T-cell (primary cell): ENCODE results near the gene STAU1. TPM values are rescaled to one million over a fixed set of nuclear protein-coding genes. Genes with fewer than 3 reads are reported as not detected.
A peak's percentile ranks its signal among the peaks of the same experiment; 100 is the strongest.

Experiments
- ATAC-seq, 4 experiments: fragments of 200-7000 bp in 3 of 4; fragments of 150-1000 bp in 1 of 4; cut with Tn5 transposase; replicated peaks in 1 of 4; 1 replicate in 3 of 4; 2 replicates in 1 of 4; pipeline ENCODE4 v1.10.0; 2021; ENCODE audit warnings: moderate library complexity in 3 of 4, mild to moderate bottlenecking in 2 of 4, moderate number of reproducible peaks in 1 of 4
- CTCF ChIA-PET, 2 donors: fragments of 300-600 bp; sonication (Branson Sonifier 250); formaldehyde crosslinking; loops; one replicate each; lab custom pipeline; 2022; ENCODE audit warnings: antibody characterized with exemption in 2 of 2; lab: Charles Lee
- POLR2A ChIA-PET, 2 donors: fragments of 300-600 bp; sonication (Branson Sonifier 250); formaldehyde crosslinking; loops; one replicate each; lab custom pipeline; 2022; ENCODE audit warnings: antibody characterized with exemption in 2 of 2; lab: Charles Lee
- DNase-seq, 35 experiments: peaks; one replicate each; pipeline versions ENCODE4 v3.0.0 to v3.0.0-alpha.2; 2013 to 2023
- H3K27ac ChIP-seq: one replicate; pipeline ENCODE4 v1.5.1; 2013; ENCODE audit warnings: low read length
- H3K27me3 ChIP-seq, 2 experiments: replicated peaks in 1 of 2; 1 replicate in 1 of 2; 2 replicates in 1 of 2; pipeline versions ENCODE4 v1.6.1 to v1.7.0; 2013; ENCODE audit warnings: low read length in 1 of 2, mixed read lengths in 1 of 2; ENCODE audit not compliant: control insufficient read depth in 2 of 2, insufficient read depth in 2 of 2; ENCODE audit errors: extremely low read depth in 1 of 2
- H3K36me3 ChIP-seq, 2 donors: 1 replicate in 1 of 2; 2 replicates in 1 of 2; pipeline versions ENCODE4 v1.6.1 to v1.7.0; 2013; ENCODE audit warnings: low read length in 1 of 2; ENCODE audit not compliant: control insufficient read depth in 2 of 2, insufficient read depth in 1 of 2; ENCODE audit errors: extremely low read depth in 1 of 2
- H3K4me1 ChIP-seq, 2 experiments: 1 replicate in 1 of 2; 2 replicates in 1 of 2; pipeline versions ENCODE4 v1.6.1 to v1.7.0; 2013; ENCODE audit warnings: low read length in 2 of 2, mixed read lengths in 1 of 2; ENCODE audit not compliant: insufficient read depth in 2 of 2, control insufficient read depth in 1 of 2; ENCODE audit errors: extremely low read depth in 1 of 2
- H3K4me3 ChIP-seq, 2 donors: 1 replicate in 1 of 2; 2 replicates in 1 of 2; pipeline versions ENCODE4 v1.5.1 to v1.7.0; 2013; ENCODE audit warnings: mild to moderate bottlenecking in 2 of 2, low read length in 1 of 2, moderate library complexity in 1 of 2; ENCODE audit not compliant: control insufficient read depth in 1 of 2; ENCODE audit errors: extremely low read depth in 1 of 2
- H3K9me3 ChIP-seq: 2 replicates; pipeline ENCODE4 v1.7.0; 2013
- H3K27ac Mint-ChIP-seq, 2 donors: one replicate each; pipeline ENCODE4 v1.8.0; 2020 to 2021; ENCODE audit warnings: mild to moderate bottlenecking in 2 of 2, mixed read lengths in 2 of 2
- H3K27me3 Mint-ChIP-seq, 2 donors: one replicate each; pipeline ENCODE4 v1.8.0; 2021 to 2022; ENCODE audit warnings: mixed read lengths in 2 of 2
- H3K36me3 Mint-ChIP-seq: one replicate; pipeline ENCODE4 v1.8.0; 2021; ENCODE audit warnings: mixed read lengths
- H3K4me1 Mint-ChIP-seq, 3 donors: one replicate each; pipeline ENCODE4 v1.8.0; 2020 to 2022; ENCODE audit warnings: mixed read lengths in 3 of 3, mild to moderate bottlenecking in 1 of 3
- H3K4me3 Mint-ChIP-seq, 3 donors: one replicate each; pipeline ENCODE4 v1.8.0; 2020 to 2022; ENCODE audit warnings: mild to moderate bottlenecking in 3 of 3, mixed read lengths in 3 of 3, moderate library complexity in 3 of 3
- H3K9me3 Mint-ChIP-seq, 3 donors: one replicate each; pipeline ENCODE4 v1.8.0; 2020 to 2022; ENCODE audit warnings: mixed read lengths in 3 of 3
- WGBS: methylation state at CpG from one replicate; pipeline ENCODE4 v1.1.5; 2013; ENCODE audit warnings: missing lambda C conversion rate; ENCODE audit not compliant: insufficient coverage; 5-methylcytosine and 5-hydroxymethylcytosine counted together
- total RNA-seq, 35 experiments: library from RNA in 6 of 35; stranded (reverse) in 6 of 35; fragments of 120-200 nt in 1 of 35; gene quantifications; one replicate each; pipeline versions ENCODE4 v1.2.1 to v1.2.4 and lab custom pipeline; 2013 to 2026

Gene STAU1
- total RNA-seq, 5 donors from 2014 or later (not counting 1 experiment from before 2014, with no cell fraction given): 39.3 to 52.8 (median 43.6) TPM

DNA sequence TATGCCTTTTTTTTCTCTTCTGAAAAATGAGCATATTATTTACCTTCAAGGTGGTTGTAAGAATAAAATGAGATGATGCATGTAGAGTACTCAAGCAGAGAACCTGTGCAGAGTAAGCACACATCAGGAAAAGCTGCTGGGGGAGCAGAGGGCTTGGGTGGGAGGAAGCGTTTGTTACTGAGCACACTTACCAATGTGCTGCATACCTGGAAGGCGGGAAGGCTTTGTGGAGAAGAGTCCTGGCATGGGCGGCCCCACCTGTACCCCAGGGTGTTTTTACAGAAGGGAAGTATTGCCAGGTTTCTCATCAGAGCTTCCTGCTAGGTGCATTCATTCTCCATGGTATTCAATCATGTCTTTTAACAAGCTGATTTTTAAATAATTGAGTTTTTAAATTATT, 89.1 kb downstream of the STAU1 start:
- no peak overlapping the region for H3K4me3 Mint-ChIP-seq
- H3K27ac ChIP-seq: no peak overlapping the region
- peaks cover 17 to 61% of the 10 kb centered on the region in 2 donors for H3K36me3 ChIP-seq
- ATAC-seq (no peak), DNase-seq (no peak)
- ChIA-PET POLR2A (interaction anchor here in 1 of 2 donors (0.6 kb wide), 1 partner anchor 9 kb away, joined by 5 read pairs; no protein-coding TSS in a partner anchor), CTCF (interaction anchor here in 1 of 2 donors (0.6 kb wide), 1 partner anchor 98 kb away, joined by 3 read pairs; no protein-coding TSS in a partner anchor)
- WGBS: 100% methylated on average over 2 of the region's 3 CpGs
- H3K27me3 Mint-ChIP-seq: no peaks in the 10 kb centered on the region
- H3K4me1 ChIP-seq: no peaks in the 10 kb centered on the region
- H3K36me3 Mint-ChIP-seq: peaks cover 63% of the 10 kb centered on the region
- peak overlapping the region in 1 of 2 donors; percentile 39 for H3K27ac Mint-ChIP-seq
- no peaks in the 10 kb centered on the region for H3K9me3 Mint-ChIP-seq
- no peaks in the 10 kb centered on the region for H3K27me3 ChIP-seq
- no peak overlapping the region for H3K4me3 ChIP-seq
- H3K4me1 Mint-ChIP-seq: peaks cover 8 to 20% (median 12%) of the 10 kb centered on the region in 3 donors
- H3K9me3 ChIP-seq: no peaks in the 10 kb centered on the region

DNA sequence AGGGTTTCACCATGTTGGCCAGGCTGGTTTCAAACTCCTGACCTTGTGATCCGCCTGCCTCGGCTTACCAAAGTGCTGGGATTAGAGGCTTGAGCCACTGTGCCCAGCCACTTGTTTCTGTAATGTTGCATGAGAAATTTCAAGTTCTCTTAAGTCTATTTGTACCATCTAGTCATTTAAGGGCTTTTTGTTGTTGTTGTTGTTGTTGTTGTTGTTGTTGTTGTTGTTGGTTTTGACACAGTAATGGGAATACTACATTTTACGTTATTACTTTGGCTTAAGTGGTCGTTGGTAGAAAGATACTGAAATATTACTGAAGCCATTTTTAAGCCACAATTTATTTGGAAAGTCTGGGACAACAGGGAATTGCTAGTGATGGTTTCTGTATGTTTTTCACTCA, 90.0 kb downstream of the STAU1 start:
- Mint-ChIP-seq H3K4me3 (no peak overlapping the region), H3K36me3 (peaks cover 61% of the 10 kb centered on the region), H3K27ac (no peak overlapping the region), H3K9me3 (no peaks in the 10 kb centered on the region), H3K27me3 (no peaks in the 10 kb centered on the region), H3K4me1 (peaks cover 8 to 19% (median 12%) of the 10 kb centered on the region in 3 donors)
- WGBS: 100% methylated on average over 4 of the region's 4 CpGs
- no peaks in the 10 kb centered on the region for H3K9me3 ChIP-seq
- H3K4me1 ChIP-seq: no peaks in the 10 kb centered on the region
- ATAC-seq: no peak
- H3K36me3 ChIP-seq: peaks cover 16 to 62% of the 10 kb centered on the region in 2 donors
- no peak overlapping the region for H3K4me3 ChIP-seq
- CTCF ChIA-PET: interaction anchor here in 1 of 2 donors (0.7 kb wide), 1 partner anchor 16 kb away, joined by 4 read pairs; no protein-coding TSS in a partner anchor
- DNase-seq: no peak
- H3K27me3 ChIP-seq: no peaks in the 10 kb centered on the region
- H3K27ac ChIP-seq: no peak overlapping the region
- POLR2A ChIA-PET: interaction anchor here in 1 of 2 donors (0.6 kb wide), 1 partner anchor 10 kb away, joined by 7 read pairs; no protein-coding TSS in a partner anchor

DNA sequence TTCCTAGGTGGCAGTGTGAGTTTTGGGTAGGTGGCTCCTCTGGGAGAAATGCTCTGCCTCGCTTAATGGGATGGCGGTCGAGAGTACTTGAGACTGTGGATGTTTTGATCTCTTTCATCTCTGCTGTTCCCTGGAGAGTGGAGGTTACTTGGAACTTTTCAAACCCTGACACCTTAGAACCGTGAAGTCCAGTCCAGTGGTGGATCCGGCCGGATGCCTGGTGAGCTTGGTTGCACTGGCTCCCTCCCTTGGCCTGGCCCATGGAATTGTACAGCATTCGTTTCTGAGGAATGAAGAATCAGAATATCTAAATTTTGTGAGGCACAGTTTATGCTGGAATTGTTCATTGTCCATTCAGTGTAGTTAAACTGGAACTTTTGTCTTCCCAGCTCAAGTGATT, 91.0 kb downstream of the STAU1 start:
- Histone ChIP-seq H3K4me3 (no peak overlapping the region), H3K9me3 (no peaks in the 10 kb centered on the region), H3K4me1 (no peaks in the 10 kb centered on the region), H3K27me3 (no peaks in the 10 kb centered on the region), H3K27ac (no peak overlapping the region), H3K36me3 (peaks cover 9 to 60% of the 10 kb centered on the region in 2 donors)
- ChIA-PET CTCF (no interaction called here), POLR2A (interaction anchor here in 1 of 2 donors (0.6 kb wide), 1 partner anchor 97 kb away, joined by 3 read pairs; no protein-coding TSS in a partner anchor)
- WGBS: 96% methylated on average over 5 of the region's 7 CpGs
- H3K27me3 Mint-ChIP-seq: no peaks in the 10 kb centered on the region
- H3K4me3 Mint-ChIP-seq: no peak overlapping the region
- peak overlapping the region in 1 of 2 donors; percentile 39 for H3K27ac Mint-ChIP-seq
- H3K4me1 Mint-ChIP-seq: peaks cover 8 to 19% (median 12%) of the 10 kb centered on the region in 3 donors
- H3K9me3 Mint-ChIP-seq: no peaks in the 10 kb centered on the region
- DNase-seq: no peak
- ATAC-seq: no peak
- H3K36me3 Mint-ChIP-seq: peaks cover 52% of the 10 kb centered on the region

DNA sequence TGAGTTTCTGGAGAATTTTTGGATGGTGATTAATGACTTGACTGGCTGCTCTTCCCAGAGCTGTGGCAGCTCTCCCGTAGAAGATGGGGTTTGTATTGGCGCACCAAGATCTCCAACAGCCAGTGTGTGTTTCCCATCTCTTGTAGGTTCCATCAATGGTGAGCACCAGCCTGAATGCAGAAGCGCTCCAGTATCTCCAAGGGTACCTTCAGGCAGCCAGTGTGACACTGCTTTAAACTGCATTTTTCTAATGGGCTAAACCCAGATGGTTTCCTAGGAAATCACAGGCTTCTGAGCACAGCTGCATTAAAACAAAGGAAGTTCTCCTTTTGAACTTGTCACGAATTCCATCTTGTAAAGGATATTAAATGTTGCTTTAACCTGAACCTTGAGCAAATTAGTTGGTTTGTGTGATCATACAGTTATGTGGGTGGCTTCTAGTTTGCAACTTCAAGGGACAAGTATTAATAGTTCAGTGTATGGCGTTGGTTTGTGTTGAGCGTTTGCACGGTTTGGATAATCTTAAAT, 91.9 kb downstream of the STAU1 start:
- Mint-ChIP-seq H3K4me1 (peaks cover 5 to 13% (median 10%) of the 10 kb centered on the region in 3 donors), H3K27me3 (no peaks in the 10 kb centered on the region), H3K4me3 (no peak overlapping the region), H3K9me3 (no peaks in the 10 kb centered on the region), H3K36me3 (peaks cover 49% of the 10 kb centered on the region), H3K27ac (no peak overlapping the region)
- POLR2A ChIA-PET: no interaction called here
- no peak overlapping the region for H3K27ac ChIP-seq
- ATAC-seq (no peak), DNase-seq (no peak)
- CTCF ChIA-PET: interaction anchor here in 1 of 2 donors (1.1 kb wide), 1 partner anchor 18 kb away, joined by 3 read pairs; no protein-coding TSS in a partner anchor
- no peak overlapping the region for H3K4me3 ChIP-seq
- WGBS: 97% methylated on average over 7 of the region's 7 CpGs
- no peaks in the 10 kb centered on the region for H3K4me1 ChIP-seq
- peaks cover 9 to 60% of the 10 kb centered on the region in 2 donors for H3K36me3 ChIP-seq
- H3K27me3 ChIP-seq: no peaks in the 10 kb centered on the region
- H3K9me3 ChIP-seq: no peaks in the 10 kb centered on the region

DNA sequence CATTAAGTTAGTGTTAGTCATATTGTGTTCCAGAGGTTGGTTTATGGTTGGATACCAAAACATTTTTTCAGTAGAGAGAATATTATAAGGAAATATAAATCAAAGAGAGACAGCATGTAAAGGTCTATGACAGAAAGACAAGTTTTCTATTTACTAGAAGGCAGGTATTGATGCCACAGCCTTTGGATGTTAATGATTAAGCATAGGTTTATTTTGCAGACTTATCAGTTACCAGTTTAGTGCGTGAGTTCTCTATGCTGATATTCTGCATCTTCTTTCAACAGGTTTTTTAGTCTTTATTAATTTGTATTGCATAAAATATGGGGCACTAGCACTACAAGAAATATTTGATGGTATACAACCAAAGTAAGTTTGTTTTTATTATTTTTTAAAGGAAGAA, 96.4 kb downstream of the STAU1 start:
- H3K4me1 ChIP-seq: no peaks in the 10 kb centered on the region
- Mint-ChIP-seq H3K36me3 (peaks cover 53% of the 10 kb centered on the region), H3K27ac (no peak overlapping the region), H3K9me3 (no peaks in the 10 kb centered on the region), H3K4me1 (no peaks in the 10 kb centered on the region), H3K27me3 (no peaks in the 10 kb centered on the region), H3K4me3 (no peak overlapping the region)
- ChIA-PET CTCF (no interaction called here), POLR2A (no interaction called here)
- no peak overlapping the region for H3K4me3 ChIP-seq
- H3K9me3 ChIP-seq: no peaks in the 10 kb centered on the region
- peaks cover 10 to 84% of the 10 kb centered on the region in 2 donors for H3K36me3 ChIP-seq
- DNase-seq (no peak), ATAC-seq (no peak)
- no peaks in the 10 kb centered on the region for H3K27me3 ChIP-seq
- no CpG with 5 or more reads among the region's 1 CpG for WGBS
- H3K27ac ChIP-seq: no peak overlapping the region

DNA sequence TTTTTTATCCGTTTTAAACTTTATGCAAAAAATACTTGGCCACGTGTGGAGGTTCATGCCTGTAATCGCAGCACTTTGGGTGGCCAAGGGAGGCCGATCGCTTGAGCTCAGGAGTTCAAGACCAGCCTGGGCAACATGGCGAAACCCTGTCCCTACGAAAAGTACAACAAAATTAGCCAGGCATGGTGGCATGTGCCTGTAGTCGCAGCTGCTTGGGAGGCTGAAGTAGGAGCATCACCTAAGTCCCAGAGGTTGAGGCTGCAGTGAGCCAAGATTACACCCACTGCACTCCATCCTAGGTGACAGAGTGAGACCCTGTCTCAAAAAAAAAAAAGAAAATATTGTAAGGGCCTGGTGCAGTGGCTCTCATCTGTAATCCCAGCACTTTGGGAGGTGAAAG, 97.0 kb downstream of the STAU1 start:
- Histone ChIP-seq H3K4me3 (no peak overlapping the region), H3K27ac (no peak overlapping the region), H3K9me3 (no peaks in the 10 kb centered on the region), H3K4me1 (no peaks in the 10 kb centered on the region), H3K27me3 (no peaks in the 10 kb centered on the region), H3K36me3 (peaks cover 7 to 83% of the 10 kb centered on the region in 2 donors)
- ChIA-PET CTCF (no interaction called here), POLR2A (no interaction called here)
- 100% methylated on average over 5 of the region's 8 CpGs for WGBS
- ATAC-seq (no peak), DNase-seq (no peak)
- Mint-ChIP-seq H3K36me3 (peaks cover 50% of the 10 kb centered on the region), H3K27me3 (no peaks in the 10 kb centered on the region), H3K4me1 (no peaks in the 10 kb centered on the region), H3K27ac (peak overlapping the region in 1 of 2 donors; percentile 22), H3K4me3 (no peak overlapping the region), H3K9me3 (no peaks in the 10 kb centered on the region)
